Ishikawa (cell line): ENCODE measurements around the gene FERMT3.

Source experiments
- CEBPB ChIP-seq: IDR thresholded peaks from 2 replicates; pipeline ENCODE4 v1.6.1; 2012
- CREB1 ChIP-seq: IDR thresholded peaks from 2 replicates; pipeline ENCODE4 v1.6.1; 2012; ENCODE audit warnings: low read depth
- EGR1 ChIP-seq: IDR thresholded peaks from 2 replicates; pipeline ENCODE4 v1.6.1; 2012
- EP300 ChIP-seq: IDR thresholded peaks from 2 replicates; pipeline ENCODE4 v1.6.1; 2012; ENCODE audit warnings: borderline replicate concordance
- FOXM1 ChIP-seq: IDR thresholded peaks from 2 replicates; pipeline ENCODE4 v1.6.1; 2012; ENCODE audit warnings: low read depth, borderline replicate concordance
- NFIC ChIP-seq: IDR thresholded peaks from 2 replicates; pipeline ENCODE4 v1.6.1; 2012
- RAD21 ChIP-seq: IDR thresholded peaks from 2 replicates; pipeline ENCODE4 v1.6.1; 2012; ENCODE audit warnings: low read depth
- TAF1 ChIP-seq: IDR thresholded peaks from 2 replicates; pipeline ENCODE4 v1.6.1; 2012; ENCODE audit warnings: low read depth, mild to moderate bottlenecking
- TCF12 ChIP-seq: IDR thresholded peaks from 2 replicates; pipeline ENCODE4 v1.6.1; 2012; ENCODE audit warnings: low read depth
- TEAD4 ChIP-seq: IDR thresholded peaks from 2 replicates; pipeline ENCODE4 v1.6.1; 2012
- YY1 ChIP-seq: IDR thresholded peaks from 2 replicates; pipeline ENCODE4 v1.6.1; 2012; ENCODE audit warnings: low read depth
- ZBTB7A ChIP-seq: IDR thresholded peaks from 2 replicates; pipeline ENCODE4 v1.6.1; 2012; ENCODE audit warnings: low read depth
- TF ChIP-seq, protein P1 (sequence below): IDR thresholded peaks from 2 replicates; pipeline ENCODE4 v1.6.1; 2012
- TF ChIP-seq, protein P2 (sequence below): IDR thresholded peaks from 2 replicates; pipeline ENCODE4 v1.6.1; 2012; ENCODE audit warnings: low read depth, mild to moderate bottlenecking
- TF ChIP-seq, protein P3 (sequence below): IDR thresholded peaks from 2 replicates; pipeline ENCODE4 v1.6.1; 2012

Gene FERMT3

DNA sequence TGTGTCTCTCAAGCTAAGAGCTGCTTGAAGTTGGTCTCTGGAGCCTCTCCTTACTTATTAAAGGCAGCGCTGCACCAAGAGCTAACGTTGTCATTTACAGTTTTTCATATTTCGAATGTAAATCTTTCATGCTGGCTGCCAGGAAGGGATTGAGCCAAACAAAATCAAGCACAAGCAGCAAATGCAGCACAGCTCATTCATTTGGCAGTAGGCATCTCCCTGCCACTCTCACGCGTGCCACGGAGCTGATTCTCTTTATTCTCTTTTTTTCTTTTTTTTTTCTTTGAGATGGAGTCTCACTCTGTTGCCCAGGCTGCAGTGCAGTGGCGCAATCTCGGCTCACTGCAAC is 26.4 kb downstream of the FERMT3 start:
- TF ChIP-seq, protein P1, sequence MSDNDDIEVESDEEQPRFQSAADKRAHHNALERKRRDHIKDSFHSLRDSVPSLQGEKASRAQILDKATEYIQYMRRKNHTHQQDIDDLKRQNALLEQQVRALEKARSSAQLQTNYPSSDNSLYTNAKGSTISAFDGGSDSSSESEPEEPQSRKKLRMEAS = no peak
- TF ChIP-seq EP300 (no peak), ZBTB7A (no peak), YY1 (no peak), TCF12 (no peak), RAD21 (no peak), NFIC (no peak), TAF1 (no peak)
- TF ChIP-seq, protein P2, sequence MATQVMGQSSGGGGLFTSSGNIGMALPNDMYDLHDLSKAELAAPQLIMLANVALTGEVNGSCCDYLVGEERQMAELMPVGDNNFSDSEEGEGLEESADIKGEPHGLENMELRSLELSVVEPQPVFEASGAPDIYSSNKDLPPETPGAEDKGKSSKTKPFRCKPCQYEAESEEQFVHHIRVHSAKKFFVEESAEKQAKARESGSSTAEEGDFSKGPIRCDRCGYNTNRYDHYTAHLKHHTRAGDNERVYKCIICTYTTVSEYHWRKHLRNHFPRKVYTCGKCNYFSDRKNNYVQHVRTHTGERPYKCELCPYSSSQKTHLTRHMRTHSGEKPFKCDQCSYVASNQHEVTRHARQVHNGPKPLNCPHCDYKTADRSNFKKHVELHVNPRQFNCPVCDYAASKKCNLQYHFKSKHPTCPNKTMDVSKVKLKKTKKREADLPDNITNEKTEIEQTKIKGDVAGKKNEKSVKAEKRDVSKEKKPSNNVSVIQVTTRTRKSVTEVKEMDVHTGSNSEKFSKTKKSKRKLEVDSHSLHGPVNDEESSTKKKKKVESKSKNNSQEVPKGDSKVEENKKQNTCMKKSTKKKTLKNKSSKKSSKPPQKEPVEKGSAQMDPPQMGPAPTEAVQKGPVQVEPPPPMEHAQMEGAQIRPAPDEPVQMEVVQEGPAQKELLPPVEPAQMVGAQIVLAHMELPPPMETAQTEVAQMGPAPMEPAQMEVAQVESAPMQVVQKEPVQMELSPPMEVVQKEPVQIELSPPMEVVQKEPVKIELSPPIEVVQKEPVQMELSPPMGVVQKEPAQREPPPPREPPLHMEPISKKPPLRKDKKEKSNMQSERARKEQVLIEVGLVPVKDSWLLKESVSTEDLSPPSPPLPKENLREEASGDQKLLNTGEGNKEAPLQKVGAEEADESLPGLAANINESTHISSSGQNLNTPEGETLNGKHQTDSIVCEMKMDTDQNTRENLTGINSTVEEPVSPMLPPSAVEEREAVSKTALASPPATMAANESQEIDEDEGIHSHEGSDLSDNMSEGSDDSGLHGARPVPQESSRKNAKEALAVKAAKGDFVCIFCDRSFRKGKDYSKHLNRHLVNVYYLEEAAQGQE = no peak
- TF ChIP-seq, protein P3, sequence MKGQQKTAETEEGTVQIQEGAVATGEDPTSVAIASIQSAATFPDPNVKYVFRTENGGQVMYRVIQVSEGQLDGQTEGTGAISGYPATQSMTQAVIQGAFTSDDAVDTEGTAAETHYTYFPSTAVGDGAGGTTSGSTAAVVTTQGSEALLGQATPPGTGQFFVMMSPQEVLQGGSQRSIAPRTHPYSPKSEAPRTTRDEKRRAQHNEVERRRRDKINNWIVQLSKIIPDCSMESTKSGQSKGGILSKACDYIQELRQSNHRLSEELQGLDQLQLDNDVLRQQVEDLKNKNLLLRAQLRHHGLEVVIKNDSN = no peak

DNA sequence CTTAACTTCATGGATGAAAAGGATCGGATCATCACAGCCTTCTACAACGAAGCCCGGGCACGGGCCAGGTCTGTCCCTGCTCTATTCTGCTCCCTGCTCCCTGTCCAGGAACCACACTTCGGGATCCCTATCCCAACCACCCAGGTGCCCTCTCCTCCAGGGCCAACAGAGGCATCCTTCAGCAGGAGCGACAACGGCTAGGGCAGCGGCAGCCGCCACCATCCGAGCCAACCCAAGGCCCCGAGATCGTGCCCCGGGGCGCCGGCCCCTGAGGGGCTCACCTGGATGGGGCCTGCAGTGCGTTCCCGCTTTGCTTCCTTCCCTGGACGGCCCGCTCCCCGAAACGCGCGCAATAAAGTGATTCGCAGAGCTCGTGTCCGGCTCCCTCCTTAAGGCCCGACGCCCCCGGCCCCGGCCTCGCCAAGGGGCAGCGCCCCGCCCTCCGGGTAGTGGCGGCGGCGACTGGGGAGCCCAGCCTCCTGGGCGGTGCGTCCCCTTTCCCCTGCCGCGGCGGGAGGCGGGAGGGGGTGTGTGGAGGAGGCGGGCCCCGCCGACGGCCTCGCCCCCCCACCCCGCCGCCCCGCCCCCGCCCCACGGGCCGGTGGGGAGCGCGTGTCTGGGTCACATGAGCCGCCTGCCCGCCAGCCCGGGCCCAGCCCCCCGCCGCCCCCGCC is 27.5 kb downstream of the FERMT3 start, which contains the start of gene VEGFB:
TSS of gene VEGFB (plus strand) at position 672 of the 674 bp plus-strand sequence. CDS start 250 bp downstream, outside the sequence.
- TF ChIP-seq, protein P1 = peak; percentile 28; the same call in 1 of the 2 replicates
- TF ChIP-seq CREB1 = no peak
- TF ChIP-seq, protein P3 = peak; percentile 74
- no peak for TF ChIP-seq NFIC
- TF ChIP-seq, protein P2 = no peak
- TF ChIP-seq TCF12 = 0 out of 2 replicates have a peak, but pooled peaks have one; percentile 26
- no peak for TF ChIP-seq RAD21
- no peak for TF ChIP-seq YY1
- no peak for TF ChIP-seq TAF1
- TF ChIP-seq EGR1 = no peak
- peak; percentile 96 for TF ChIP-seq ZBTB7A

DNA sequence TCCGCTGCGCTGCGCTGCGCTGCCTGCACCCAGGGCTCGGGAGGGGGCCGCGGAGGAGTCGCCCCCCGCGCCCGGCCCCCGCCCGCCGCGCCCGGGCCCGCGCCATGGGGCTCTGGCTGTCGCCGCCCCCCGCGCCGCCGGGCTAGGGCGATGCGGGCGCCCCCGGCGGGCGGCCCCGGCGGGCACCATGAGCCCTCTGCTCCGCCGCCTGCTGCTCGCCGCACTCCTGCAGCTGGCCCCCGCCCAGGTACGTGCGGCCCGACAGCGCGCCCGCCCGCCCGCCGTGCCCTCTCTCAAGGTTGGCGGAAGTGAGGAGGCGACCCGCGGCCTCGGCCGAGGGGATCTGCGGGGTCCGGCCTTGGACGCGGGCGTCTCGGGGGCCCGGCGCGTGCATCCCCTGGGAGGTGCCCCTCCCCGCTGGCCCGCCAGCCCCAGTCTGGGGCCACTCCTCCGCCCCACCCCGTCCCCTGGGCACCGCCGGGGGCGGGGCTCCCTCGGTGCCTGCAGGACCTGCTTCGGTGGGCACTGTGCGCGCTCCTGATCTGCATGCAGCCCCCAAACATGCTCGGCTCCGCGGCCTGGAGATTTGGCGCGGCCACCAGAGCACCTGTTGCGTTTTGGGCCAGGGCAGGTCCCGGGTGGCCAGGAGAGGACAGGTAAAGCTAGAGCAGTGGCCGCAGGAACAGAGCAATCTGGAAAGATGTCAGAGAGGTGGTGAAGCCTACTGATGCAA is 28.3 kb downstream of the FERMT3 start:
- TF ChIP-seq RAD21 (no peak), NFIC (no peak), EGR1 (no peak), TEAD4 (no peak), EP300 (peak; percentile 9; the same call in 1 of the 2 replicates), ZBTB7A (0 out of 2 replicates have a peak, but pooled peaks have one; percentile 25), TCF12 (no peak), CREB1 (no peak), CEBPB (no peak), YY1 (no peak), TAF1 (0 out of 2 replicates have a peak, but pooled peaks have one; percentile 9), FOXM1 (no peak)
- TF ChIP-seq, protein P2 = no peak
- TF ChIP-seq, protein P3 = no peak
- TF ChIP-seq, protein P1 = no peak
